ENCODE results near the gene IMP3.
A peak's percentile ranks its signal among the peaks of the same experiment; 100 is the strongest.
"Not testable (repeated sequence)": the region's sequence is repeated elsewhere in the genome, so short reads cannot be mapped to it uniquely, and the experiment has no call there.

IMP3 gene

DNA sequence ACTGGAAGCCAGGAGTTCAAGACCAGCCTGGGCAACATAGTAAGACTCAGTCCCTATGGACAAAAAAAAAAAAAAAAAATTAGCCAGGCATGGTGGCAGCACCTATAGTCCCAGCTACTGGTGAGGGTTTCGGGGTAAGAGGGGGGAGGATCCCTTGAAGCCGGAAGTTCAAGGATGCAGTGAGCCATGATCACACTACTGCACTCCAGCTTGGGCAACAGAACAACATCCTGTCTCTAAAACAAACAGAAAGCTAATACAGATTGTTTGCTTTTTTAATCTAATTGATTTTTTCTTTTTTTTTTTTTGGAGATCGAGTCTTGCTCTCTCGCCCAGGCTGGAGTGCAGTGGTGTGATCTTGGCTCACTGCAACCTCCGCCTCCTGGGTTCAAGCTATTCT is 1.6 kb upstream of the IMP3 start:
- TF ChIP-seq, protein P1, sequence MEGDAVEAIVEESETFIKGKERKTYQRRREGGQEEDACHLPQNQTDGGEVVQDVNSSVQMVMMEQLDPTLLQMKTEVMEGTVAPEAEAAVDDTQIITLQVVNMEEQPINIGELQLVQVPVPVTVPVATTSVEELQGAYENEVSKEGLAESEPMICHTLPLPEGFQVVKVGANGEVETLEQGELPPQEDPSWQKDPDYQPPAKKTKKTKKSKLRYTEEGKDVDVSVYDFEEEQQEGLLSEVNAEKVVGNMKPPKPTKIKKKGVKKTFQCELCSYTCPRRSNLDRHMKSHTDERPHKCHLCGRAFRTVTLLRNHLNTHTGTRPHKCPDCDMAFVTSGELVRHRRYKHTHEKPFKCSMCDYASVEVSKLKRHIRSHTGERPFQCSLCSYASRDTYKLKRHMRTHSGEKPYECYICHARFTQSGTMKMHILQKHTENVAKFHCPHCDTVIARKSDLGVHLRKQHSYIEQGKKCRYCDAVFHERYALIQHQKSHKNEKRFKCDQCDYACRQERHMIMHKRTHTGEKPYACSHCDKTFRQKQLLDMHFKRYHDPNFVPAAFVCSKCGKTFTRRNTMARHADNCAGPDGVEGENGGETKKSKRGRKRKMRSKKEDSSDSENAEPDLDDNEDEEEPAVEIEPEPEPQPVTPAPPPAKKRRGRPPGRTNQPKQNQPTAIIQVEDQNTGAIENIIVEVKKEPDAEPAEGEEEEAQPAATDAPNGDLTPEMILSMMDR (conservative IDR thresholded peaks at IDR 0.05; ENCODE audit: low read depth, low read length), result no peak
- no peak overlapping the region for H3K4me3 ChIP-seq (ENCODE audit: low read depth, low read length)
- no peak for DNase-seq (ENCODE audit: low read depth)

DNA sequence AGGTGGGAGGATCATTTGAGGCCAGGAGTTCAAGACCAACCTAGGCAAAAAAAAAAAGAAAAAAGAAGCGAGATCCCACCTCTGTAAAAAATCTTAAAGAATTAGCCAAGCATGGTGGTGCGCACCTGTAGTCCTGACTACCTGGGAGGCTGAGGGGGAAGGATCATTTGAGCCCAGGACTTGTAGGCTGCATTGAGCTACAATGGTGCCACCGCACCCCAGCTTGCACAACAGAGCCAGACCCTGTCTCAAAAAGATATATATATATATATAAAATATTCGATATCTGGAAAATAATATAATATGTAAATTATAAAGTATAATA is 1.1 kb upstream of the IMP3 start:
- no peak for DNase-seq (ENCODE audit: low read depth)
- TF ChIP-seq, protein P1 (conservative IDR thresholded peaks at IDR 0.05; ENCODE audit: low read depth, low read length), result no peak
- H3K4me3 ChIP-seq (ENCODE audit: low read depth, low read length), result no peak overlapping the region

DNA sequence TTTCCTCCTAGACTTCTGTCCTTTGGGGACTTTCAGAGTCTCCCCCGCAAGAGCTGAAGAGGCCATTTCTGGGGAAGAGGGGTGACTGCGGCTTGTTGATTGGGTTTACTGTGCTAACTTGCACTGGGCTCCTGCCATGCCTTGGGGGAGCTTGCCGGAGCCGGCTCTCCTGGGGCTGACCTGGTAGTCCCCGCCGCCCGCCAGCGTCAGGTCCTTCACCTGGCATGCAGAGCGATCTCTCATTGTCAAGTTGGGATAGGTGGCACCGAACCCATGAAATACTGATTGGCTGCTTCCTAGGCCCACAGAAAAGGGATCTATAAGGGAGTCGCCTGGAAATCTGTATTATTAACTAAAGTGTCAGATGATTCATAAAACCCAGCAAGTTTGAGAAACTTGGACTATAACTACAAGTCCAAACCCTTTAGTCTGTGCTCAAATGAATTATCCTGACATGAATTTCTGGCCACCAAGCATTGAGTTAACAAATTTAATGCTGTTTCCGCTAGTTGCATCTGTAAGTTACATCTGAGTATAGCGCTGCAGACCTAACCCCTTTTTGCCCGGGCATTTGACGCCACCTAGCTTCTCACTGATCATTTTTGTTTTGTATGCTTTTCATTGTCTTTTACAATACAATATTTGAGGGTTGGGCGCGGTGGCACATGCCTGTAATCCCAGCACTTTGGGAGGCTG is 607 bp upstream of the IMP3 start:
- TF ChIP-seq, protein P1 (conservative IDR thresholded peaks at IDR 0.05; ENCODE audit: low read depth, low read length), result peak; percentile 58
- DNase-seq (ENCODE audit: low read depth), result peak; percentile 71
- H3K4me3 ChIP-seq (ENCODE audit: low read depth, low read length), result peak overlapping the region; percentile 97

DNA sequence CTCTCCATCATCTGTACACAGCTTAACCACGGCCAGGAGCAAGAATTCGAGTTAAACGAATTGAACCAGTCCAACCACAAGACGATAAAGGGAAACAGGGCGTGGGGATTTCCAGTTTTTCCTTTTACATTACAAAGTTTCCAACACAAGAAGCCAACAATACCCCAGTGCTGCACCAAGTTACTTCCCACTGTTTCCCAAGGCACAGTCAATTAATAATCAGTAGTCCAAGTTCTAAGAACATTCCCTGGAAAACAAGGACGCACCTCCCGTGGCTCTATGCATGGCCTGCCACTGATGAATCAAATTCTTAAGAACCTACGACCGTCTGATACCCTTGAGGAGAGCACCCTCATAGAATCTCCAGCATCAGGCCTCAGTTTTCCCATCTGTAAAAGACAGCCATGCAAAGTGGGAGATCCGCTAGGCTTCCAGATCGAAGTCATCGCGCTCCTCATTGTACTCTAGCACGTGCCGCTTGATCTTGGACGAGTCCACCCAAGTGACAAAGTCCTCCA is 774 bp downstream of the IMP3 start:
- TF ChIP-seq, protein P1 (conservative IDR thresholded peaks at IDR 0.05; ENCODE audit: low read depth, low read length), result no peak
- DNase-seq (ENCODE audit: low read depth), result peak; percentile 54
- H3K4me3 ChIP-seq (ENCODE audit: low read depth, low read length), result peak overlapping the region; percentile 97

DNA sequence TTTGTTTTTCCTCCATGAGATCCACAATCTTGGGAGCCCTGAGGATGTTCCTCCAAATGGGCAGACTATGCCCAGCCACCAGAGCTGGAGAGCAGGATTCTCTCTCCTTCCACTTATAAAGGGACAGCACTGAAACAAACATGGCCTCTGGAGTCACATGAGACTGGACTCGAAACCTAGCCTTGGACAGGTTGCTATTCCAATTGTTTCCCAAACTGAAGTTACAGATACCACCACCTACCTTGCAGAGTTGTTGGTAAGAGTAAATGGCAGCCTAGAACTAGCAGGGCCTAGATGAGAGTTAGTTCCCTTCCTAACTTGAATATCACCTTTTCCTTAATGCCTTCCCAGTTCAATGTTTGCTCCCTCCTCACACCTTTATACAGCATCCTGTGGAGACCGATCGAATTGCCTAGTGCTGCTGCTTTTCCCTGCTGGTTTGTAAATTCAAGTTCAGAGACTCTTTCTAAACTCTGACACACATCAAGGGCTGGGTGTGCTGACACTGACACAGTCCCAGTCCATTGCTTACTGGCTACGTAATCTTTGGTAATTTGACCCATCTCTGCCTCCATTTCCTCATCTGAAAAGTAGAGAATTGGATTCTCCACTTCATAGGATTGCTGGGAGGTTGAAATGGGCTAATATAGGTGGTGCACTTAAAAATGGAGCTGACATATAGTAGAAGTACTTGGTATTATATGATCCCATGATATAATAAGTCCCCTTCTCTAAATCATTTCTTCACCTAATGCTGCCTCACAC is 2.6 kb downstream of the IMP3 start:
- H3K4me3 ChIP-seq (ENCODE audit: low read depth, low read length), result no peak overlapping the region
- no peak for DNase-seq (ENCODE audit: low read depth)
- TF ChIP-seq, protein P1 (conservative IDR thresholded peaks at IDR 0.05; ENCODE audit: low read depth, low read length), result no peak

DNA sequence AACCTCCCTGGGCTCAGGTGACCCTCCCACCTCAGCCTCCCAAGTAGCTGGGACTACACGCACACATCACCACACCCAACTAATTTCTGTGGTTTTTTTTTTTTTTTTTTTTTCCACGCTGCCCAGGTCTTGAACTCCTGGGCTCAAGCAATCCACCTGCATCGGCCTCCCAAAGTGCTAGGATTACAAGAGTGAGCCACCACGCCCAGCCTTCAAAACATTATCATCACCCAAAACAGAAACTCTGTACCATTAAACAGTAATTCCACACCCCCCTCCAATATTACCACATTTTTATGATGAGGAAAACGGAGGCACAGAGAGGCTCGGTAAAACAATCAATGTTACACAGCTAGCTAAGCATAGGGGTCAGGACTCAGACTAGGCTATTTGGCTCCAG is 4.0 kb downstream of the IMP3 start:
- DNase-seq (ENCODE audit: low read depth), result no peak
- TF ChIP-seq, protein P1 (conservative IDR thresholded peaks at IDR 0.05; ENCODE audit: low read depth, low read length), result no peak
- H3K4me3 ChIP-seq (ENCODE audit: low read depth, low read length), result no peak overlapping the region

DNA sequence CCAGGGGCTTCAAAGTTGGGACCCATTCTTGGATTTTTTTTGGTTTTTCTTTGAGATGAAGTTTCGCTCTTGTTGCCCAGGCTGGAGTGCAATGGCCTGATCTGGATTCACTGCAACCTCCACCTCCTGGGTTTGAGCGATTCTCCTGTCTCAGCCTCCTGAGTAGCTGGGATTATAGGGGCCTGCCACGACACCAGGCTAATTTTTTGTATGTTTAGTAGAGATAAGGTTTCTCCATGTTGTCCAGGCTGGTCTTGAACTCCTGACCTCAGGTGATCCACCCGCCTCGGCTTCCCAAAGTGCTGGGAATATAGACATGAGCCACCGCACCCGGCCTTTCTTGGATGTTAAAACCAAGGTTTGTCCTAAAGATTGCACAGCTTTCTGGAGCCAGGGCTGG is 6.1 kb downstream of the IMP3 start:
- not testable (repeated sequence) for DNase-seq (ENCODE audit: low read depth); H3K4me3 ChIP-seq (ENCODE audit: low read depth, low read length)

Measured in choroid plexus epithelial cell (primary cell).